Gastrocnemius medialis (tissue), 4 donors: ENCODE results near the gene FAM131C. TPM values are rescaled to one million over a fixed set of nuclear protein-coding genes. Genes with fewer than 3 reads are reported as not detected.

Source experiments
- ATAC-seq, 2 donors: fragments of 150-250 bp; one replicate each; pipeline ENCODE4 v1.9.1; 2016
- DNase-seq, 2 donors: peaks; one replicate each; pipeline ENCODE4 v3.0.0-alpha.2; 2019
- H3K27ac ChIP-seq, 4 donors: fragments of 200-600 bp; sonication (generic); 1 replicate in 1 of 4; 2 replicates in 3 of 4; pipeline ENCODE4 v1.5.1; 2016 to 2018; ENCODE audit warnings: mild to moderate bottlenecking in 2 of 4, moderate library complexity in 1 of 4
- H3K27me3 ChIP-seq, 3 donors: fragments of 200-600 bp; sonication (generic) in 2 of 3; 1 replicate in 1 of 3; 2 replicates in 2 of 3; pipeline versions ENCODE4 v1.5.1 to v1.6.0; 2016 to 2019; ENCODE audit warnings: mild to moderate bottlenecking in 1 of 3, moderate library complexity in 1 of 3
- H3K36me3 ChIP-seq, 2 donors: fragments of 200-600 bp; sonication (generic) in 1 of 2; one replicate each; pipeline ENCODE4 v1.5.1; 2017 to 2018
- H3K4me1 ChIP-seq, 2 donors: fragments of 200-600 bp; sonication (generic) in 1 of 2; one replicate each; pipeline ENCODE4 v1.5.1; 2016 to 2017; ENCODE audit warnings: mild to moderate bottlenecking in 2 of 2
- H3K4me3 ChIP-seq, 4 donors: fragments of 200-600 bp; sonication (generic) in 3 of 4; 1 replicate in 1 of 4; 2 replicates in 3 of 4; pipeline ENCODE4 v1.5.1; 2016 to 2019; ENCODE audit warnings: mild to moderate bottlenecking in 2 of 4
- H3K9me3 ChIP-seq, 3 donors: fragments of 200-600 bp; sonication (generic) in 2 of 3; 1 replicate in 1 of 3; 2 replicates in 2 of 3; pipeline ENCODE4 v1.5.1; 2016 to 2019
- CTCF ChIP-seq, 5 experiments: fragments of 450-650 bp in 3 of 5; fragments of 200-600 bp in 2 of 5; sonication (generic) in 2 of 5; IDR thresholded peaks in 4 of 5; conservative IDR thresholded peaks in 1 of 5; 1 replicate in 4 of 5; 2 replicates in 1 of 5; pipeline ENCODE4 v1.5.1; 2016 to 2019; ENCODE audit warnings: antibody characterized with exemption in 5 of 5, mild to moderate bottlenecking in 3 of 5, moderate library complexity in 3 of 5
- POLR2A ChIP-seq, 2 donors: fragments of 450-650 bp; IDR thresholded peaks; one replicate each; pipeline ENCODE4 v1.6.1; 2017; ENCODE audit warnings: antibody characterized with exemption in 2 of 2, mild to moderate bottlenecking in 2 of 2, moderate library complexity in 2 of 2
- in situ Hi-C, 4 donors: fragments of 200-750 bp; cut with MboI; loops; one replicate each; pipeline versions ENCODE4 v1.15.0 to v1.8.0; 2017; ENCODE audit warnings: low sequenced_read_pairs in 4 of 4
- intact Hi-C: fragments of 100-400 bp; cut with DNase I; formaldehyde crosslinking; loops from one replicate; pipeline ENCODE4 v1.15.1; 2023; ENCODE audit warnings: low total_unique reads
- total RNA-seq, 4 donors: library from RNA; depleted of rRNA; stranded (reverse); fragments of >200 nt; gene quantifications; one replicate each; pipeline versions ENCODE4 v1.1.0 to v1.2.3, GENCODE V29; 2016

FAM131C gene
- total RNA-seq, 4 donors from 2014 or later: not detected

- Histone ChIP-seq H3K4me1 (peaks cover 6 to 12% of the 10 kb centered on the region in 2 donors), H3K4me3 (peak overlapping the region; percentile 13 to 40 (median 32)), H3K36me3 (no peaks in the 10 kb centered on the region), H3K27ac (no peak overlapping the region), H3K9me3 (no peaks in the 10 kb centered on the region), H3K27me3 (peaks cover 7 to 14% (median 10%) of the 10 kb centered on the region in 3 donors)
- TF ChIP-seq CTCF (IDR thresholded peaks at IDR 0.05 in 4 of 5, conservative IDR thresholded peaks at IDR 0.05 in 1 of 5) (no peak), POLR2A (IDR thresholded peaks at IDR 0.05) (no peak)
- in situ Hi-C loops (loop anchor here in 1 of 4 donors (10.0 to 25.0 kb wide), 2 partner anchors 112 to 261 kb away; partner anchors contain the start of gene UQCRHL), intact Hi-C loops (no loop called here)
- DNase-seq: no peak
- no peak for ATAC-seq
Observed at GRCh38 chr1:16072616-16073484, 601 bp downstream of the FAM131C start.

GRCh38 chr1:16072095-16072494, 1.4 kb downstream of the FAM131C start:
- no peak for ATAC-seq
- H3K9me3 ChIP-seq: no peaks in the 10 kb centered on the region
- peaks cover 7 to 14% (median 10%) of the 10 kb centered on the region in 3 donors for H3K27me3 ChIP-seq
- peaks cover 12 to 17% of the 10 kb centered on the region in 2 donors for H3K4me1 ChIP-seq
- intact Hi-C loops: no loop called here
- no peak overlapping the region for H3K27ac ChIP-seq
- in situ Hi-C loops: loop anchor here in 1 of 4 donors (10.0 to 25.0 kb wide), 2 partner anchors 113 to 260 kb away; partner anchors contain the start of gene UQCRHL
- no peaks in the 10 kb centered on the region for H3K36me3 ChIP-seq
- TF ChIP-seq CTCF (IDR thresholded peaks at IDR 0.05 in 4 of 5, conservative IDR thresholded peaks at IDR 0.05 in 1 of 5): no peak
- TF ChIP-seq POLR2A (IDR thresholded peaks at IDR 0.05): no peak
- no peak overlapping the region for H3K4me3 ChIP-seq
- no peak for DNase-seq

GRCh38 chr1:16071614-16072013, 1.8 kb downstream of the FAM131C start:
- Histone ChIP-seq H3K36me3 (no peaks in the 10 kb centered on the region), H3K4me1 (peaks cover 12 to 17% of the 10 kb centered on the region in 2 donors), H3K4me3 (no peak overlapping the region), H3K27ac (no peak overlapping the region), H3K27me3 (peaks cover 7 to 14% (median 10%) of the 10 kb centered on the region in 3 donors), H3K9me3 (no peaks in the 10 kb centered on the region)
- in situ Hi-C loops (loop anchor here in 1 of 4 donors (10.0 to 25.0 kb wide), 2 partner anchors 113 to 259 kb away; partner anchors contain the start of gene UQCRHL), intact Hi-C loops (no loop called here)
- TF ChIP-seq POLR2A (IDR thresholded peaks at IDR 0.05): no peak
- no peak for TF ChIP-seq CTCF (IDR thresholded peaks at IDR 0.05 in 4 of 5, conservative IDR thresholded peaks at IDR 0.05 in 1 of 5)
- no peak for DNase-seq
- no peak for ATAC-seq

- TF ChIP-seq CTCF (IDR thresholded peaks at IDR 0.05 in 4 of 5, conservative IDR thresholded peaks at IDR 0.05 in 1 of 5) (no peak), POLR2A (IDR thresholded peaks at IDR 0.05) (no peak)
- Histone ChIP-seq H3K36me3 (no peaks in the 10 kb centered on the region), H3K27ac (no peak overlapping the region), H3K27me3 (peaks cover 7 to 14% (median 10%) of the 10 kb centered on the region in 3 donors), H3K4me1 (peaks cover 12 to 17% of the 10 kb centered on the region in 2 donors), H3K4me3 (no peak overlapping the region), H3K9me3 (no peaks in the 10 kb centered on the region)
- DNase-seq (no peak), ATAC-seq (no peak)
- in situ Hi-C loops (loop anchor here in 1 of 4 donors (10.0 to 25.0 kb wide), 2 partner anchors 114 to 258 kb away; partner anchors contain the start of gene UQCRHL), intact Hi-C loops (no loop called here)
Observed at GRCh38 chr1:16070640-16071355, 2.7 kb downstream of the FAM131C start.
